ENCODE measurements around the gene PNPLA1.

DNA sequence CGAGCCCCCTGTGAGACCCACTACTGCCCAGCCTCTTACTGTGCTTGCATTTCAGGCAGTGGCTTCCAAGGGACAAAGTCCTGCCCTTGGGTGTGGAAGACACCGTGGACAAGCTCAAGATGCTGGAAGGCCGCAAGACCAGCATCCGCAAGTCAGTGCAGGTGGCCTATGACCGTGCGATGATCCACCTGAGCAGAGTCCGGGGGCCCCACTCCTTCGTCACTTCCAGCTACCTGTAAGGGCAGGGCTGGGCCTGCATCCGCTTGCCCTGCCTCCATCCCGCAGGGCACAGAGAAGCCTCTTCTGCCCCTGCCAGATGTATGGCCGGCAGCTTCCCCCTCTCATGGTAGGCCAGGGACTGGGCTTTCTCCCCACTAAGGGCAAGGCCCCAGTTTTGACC is 39.5 kb upstream of the PNPLA1 start:
- TF ChIP-seq ARNTL (CRISPR knock-in tag; IDR thresholded peaks at IDR 0.05; ENCODE audit: borderline replicate concordance, low read depth): no peak
- no peak for TF ChIP-seq ISL1 (CRISPR knock-in tag; IDR thresholded peaks at IDR 0.05)
- no peak for TF ChIP-seq ZFP3 (CRISPR knock-in tag; IDR thresholded peaks at IDR 0.05)
- TF ChIP-seq ZFP30 (CRISPR knock-in tag; IDR thresholded peaks at IDR 0.05): no peak
- TF ChIP-seq TCF4 (CRISPR knock-in tag; IDR thresholded peaks at IDR 0.05; ENCODE audit: borderline replicate concordance): no peak
- no peak for TF ChIP-seq ZNF565 (CRISPR knock-in tag; conservative IDR thresholded peaks at IDR 0.05; ENCODE audit: low read depth)
- no peak for TF ChIP-seq CSRNP3 (CRISPR knock-in tag; IDR thresholded peaks at IDR 0.05)
